ENCODE data around the gene MCCC2. TPM values are rescaled to one million over a fixed set of nuclear protein-coding genes. Genes with fewer than 3 reads are reported as not detected.

Gene MCCC2
- total and polyA plus RNA-seq, 2 of the 8 experiments (the other 6 are each of a cell fraction or from before 2014, with no cell fraction given), result 71.7 to 86.6 TPM

DNA sequence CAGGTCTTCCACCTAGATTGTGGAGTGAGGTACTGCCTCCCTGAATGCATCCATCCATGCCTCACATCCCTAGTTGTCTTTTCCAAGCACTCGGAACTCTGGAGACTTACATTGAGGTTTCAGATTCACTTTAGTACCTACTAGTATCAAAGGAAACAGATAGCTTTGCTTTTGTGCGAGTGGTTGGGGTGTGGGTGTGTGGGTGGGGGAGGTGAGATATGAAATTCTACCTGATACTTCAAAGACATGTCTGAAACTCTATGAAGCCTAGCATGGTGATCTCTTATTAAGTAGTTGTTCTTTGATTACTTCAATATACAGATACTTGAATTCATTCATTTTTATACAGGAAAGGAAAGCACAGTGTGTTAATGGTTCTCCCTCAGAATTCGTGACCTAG is 64.4 kb downstream of the MCCC2 start:
- Histone ChIP-seq H2BK12ac (ENCODE audit: low read depth, low read length) (no peak overlapping the region), H3K18ac (ENCODE audit: extremely low read depth, low read length) (no peak overlapping the region), H3K4me3 (ENCODE audit: extremely low read depth in 1 of 4, insufficient read depth in 2 of 4, low read depth in 3 of 4, low read length in 4 of 4) (no peak overlapping the region), H4K91ac (replicated peaks; ENCODE audit: insufficient read length, low read length) (no peak overlapping the region), H2BK120ac (replicated peaks; ENCODE audit: low read depth, low read length) (no peak overlapping the region), H3K36me3 (ENCODE audit: control insufficient read depth in 2 of 4, insufficient read depth in 4 of 4, low read length in 3 of 4) (peaks cover 3 to 50% (median 25%) of the 10 kb centered on the region in 4 experiments; a peak in 6 of 8 replicates), H4K5ac (ENCODE audit: insufficient read length, low read depth, low read length) (no peak overlapping the region), H3K9me3 (ENCODE audit: insufficient read depth in 2 of 2, low read depth in 1 of 2, low read length in 1 of 2) (no peaks in the 10 kb centered on the region), H2AK5ac (ENCODE audit: low read depth, low read length) (no peak overlapping the region), H3K79me2 (ENCODE audit: control insufficient read depth in 1 of 2, insufficient read depth in 2 of 2, low read length in 2 of 2) (no peaks in the 10 kb centered on the region), H2BK15ac (ENCODE audit: low read length) (no peak overlapping the region), H2AFZ (ENCODE audit: low read length) (no peak overlapping the region), H3K23ac (ENCODE audit: insufficient read length) (no peak overlapping the region), H2BK20ac (ENCODE audit: low read length) (no peak overlapping the region), H2BK5ac (ENCODE audit: low read depth, low read length) (no peak overlapping the region), H3K14ac (ENCODE audit: insufficient read length) (no peak overlapping the region), H3K79me1 (ENCODE audit: low read depth, low read length) (no peaks in the 10 kb centered on the region), H4K20me1 (replicated peaks in 1 of 2; ENCODE audit: control insufficient read depth in 1 of 2, insufficient read depth in 2 of 2, low read length in 2 of 2) (no peaks in the 10 kb centered on the region), H4K8ac (ENCODE audit: extremely low read depth, insufficient read depth, low read length) (no peak overlapping the region), H3K27me3 (replicated peaks in 1 of 4; ENCODE audit: control insufficient read depth in 3 of 4, extremely low read depth in 1 of 4, insufficient read depth in 3 of 4, low read length in 3 of 4) (no peaks in the 10 kb centered on the region), H3K23me2 (ENCODE audit: low read depth, low read length) (no peaks in the 10 kb centered on the region), H3K56ac (replicated peaks; ENCODE audit: insufficient read length, low read depth, low read length) (no peak overlapping the region), H3K9ac (replicated peaks in 1 of 4; ENCODE audit: extremely low read depth in 1 of 4, low read depth in 3 of 4, low read length in 3 of 4) (no peak overlapping the region), H3K27ac (ENCODE audit: low read depth, low read length) (no peak overlapping the region), H3K4me2 (ENCODE audit: insufficient read depth in 1 of 2, low read depth in 2 of 2, low read length in 2 of 2) (no peak overlapping the region), H3K4me1 (replicated peaks in 1 of 4; ENCODE audit: control insufficient read depth in 3 of 4, insufficient read depth in 4 of 4, low read length in 3 of 4) (no peaks in the 10 kb centered on the region), H3K4ac (replicated peaks; ENCODE audit: insufficient read length, low read depth, low read length) (no peak overlapping the region)
- POLR2A ChIA-PET (ENCODE audit: partially characterized antibody), result no interaction called here
- no peak for FAIRE-seq
- CTCF ChIA-PET (ENCODE audit: partially characterized antibody), result no interaction called here
- no peak for DNase-seq (ENCODE audit: low read depth in 1 of 2, low spot score in 2 of 2)
- WGBS, 2 experiments (ENCODE audit: extremely low coverage in 1 of 2, insufficient coverage in 1 of 2, insufficient read length in 1 of 2, insufficient replicate concordance in 2 of 2, low coverage in 1 of 2, low lambda C conversion rate in 2 of 2, missing lambda C conversion rate in 1 of 2), result 86% methylated on average over 3 of the region's 3 CpGs; no CpG with 5 or more reads in 1 of the 2 experiments
- TF ChIP-seq SIN3A (conservative IDR thresholded peaks at IDR 0.05 in 1 of 2, IDR thresholded peaks at IDR 0.05 in 1 of 2; ENCODE audit: low read depth in 1 of 2, low read length in 2 of 2) (no peak), BCL11A (IDR thresholded peaks at IDR 0.05; ENCODE audit: low read depth in 2 of 2, low read length in 2 of 2) (no peak), ZNF274 (IDR thresholded peaks at IDR 0.05; ENCODE audit: borderline replicate concordance, extremely low read depth, low read length) (no peak), JUND (IDR thresholded peaks at IDR 0.05; ENCODE audit: low read length) (no peak), EZH2 (IDR thresholded peaks at IDR 0.05; ENCODE audit: low read depth, low read length, severe bottlenecking) (no peak), SIX5 (IDR thresholded peaks at IDR 0.05; ENCODE audit: low read depth, low read length) (no peak), YY1 (IDR thresholded peaks at IDR 0.05; ENCODE audit: low read depth, low read length) (no peak), POLR2A (IDR thresholded peaks at IDR 0.05; ENCODE audit: control extremely low read depth in 1 of 2, low read depth in 2 of 2, low read length in 2 of 2) (no peak), SP1 (IDR thresholded peaks at IDR 0.05; ENCODE audit: low read depth, low read length) (no peak), KDM4A (IDR thresholded peaks at IDR 0.05; ENCODE audit: low read depth, low read length, severe bottlenecking) (no peak), TBP (IDR thresholded peaks at IDR 0.05; ENCODE audit: low read depth, low read length) (no peak), EGR1 (IDR thresholded peaks at IDR 0.05; ENCODE audit: borderline replicate concordance, low read depth, low read length) (no peak), SAP30 (IDR thresholded peaks at IDR 0.05; ENCODE audit: insufficient read depth, insufficient replicate concordance, low read length) (no peak), MAFK (IDR thresholded peaks at IDR 0.05; ENCODE audit: low read depth, low read length) (no peak), FOSL1 (IDR thresholded peaks at IDR 0.05; ENCODE audit: insufficient read depth, low read depth, low read length) (no peak), JUN (IDR thresholded peaks at IDR 0.05; ENCODE audit: low read depth, low read length) (no peak)

Measured in H1 (cell line).